HG03378 (cell line): ENCODE measurements around the gene SRXN1.

Experiments used
- ATAC-seq: cut with Tn5 transposase; IDR thresholded peaks from one replicate; pipeline ENCODE4 v1.9.1; 2021; ENCODE audit warnings: mild to moderate bottlenecking, moderate library complexity; ENCODE audit not compliant: unreplicated experiment

SRXN1 gene

GRCh38 chr20:609371-609964, 43.5 kb downstream of the SRXN1 start:
- ATAC-seq: no peak

GRCh38 chr20:608970-609369, 44.0 kb downstream of the SRXN1 start:
- ATAC-seq: no peak

- no peak for ATAC-seq
These were observed 45.5 kb downstream of the SRXN1 start for GRCh38 chr20:607476-607875.

GRCh38 chr20:605237-605636, 47.8 kb downstream of the SRXN1 start:
- no peak for ATAC-seq

- no peak for ATAC-seq
These were observed 49.8 kb downstream of the SRXN1 start for GRCh38 chr20:603116-603640.

- ATAC-seq: no peak
These were observed 50.7 kb downstream of the SRXN1 start for GRCh38 chr20:602111-602970.

GRCh38 chr20:600736-601135, 52.3 kb downstream of the SRXN1 start:
- no peak for ATAC-seq

GRCh38 chr20:600141-600540, 52.9 kb downstream of the SRXN1 start:
- no peak for ATAC-seq

- ATAC-seq: no peak
These were observed 54.7 kb downstream of the SRXN1 start for GRCh38 chr20:598133-598850.

- ATAC-seq: no peak
These were observed 55.4 kb downstream of the SRXN1 start for GRCh38 chr20:597560-597959.
